Prostate gland (tissue), 2 donors: Measurements from ENCODE around the gene TBXT.
"Not testable (repeated sequence)": the region's sequence is repeated elsewhere in the genome, so short reads cannot be mapped to it uniquely, and the experiment has no call there.

Experiments
- POLR2A ChIP-seq: fragments of 450-650 bp; IDR thresholded peaks from one replicate; pipeline ENCODE4 v1.6.1; 2016; ENCODE audit warnings: antibody characterized with exemption, mild to moderate bottlenecking
- TF ChIP-seq, protein P1 (sequence below), 4 experiments: fragments of 200-600 bp in 2 of 4; fragments of 450-650 bp in 2 of 4; sonication (generic) in 2 of 4; IDR thresholded peaks; 1 replicate in 3 of 4; 2 replicates in 1 of 4; pipeline ENCODE4 v1.5.1; 2016 to 2019; ENCODE audit warnings: antibody characterized with exemption in 4 of 4, mild to moderate bottlenecking in 2 of 4, moderate library complexity in 2 of 4

- TF ChIP-seq, protein P1, sequence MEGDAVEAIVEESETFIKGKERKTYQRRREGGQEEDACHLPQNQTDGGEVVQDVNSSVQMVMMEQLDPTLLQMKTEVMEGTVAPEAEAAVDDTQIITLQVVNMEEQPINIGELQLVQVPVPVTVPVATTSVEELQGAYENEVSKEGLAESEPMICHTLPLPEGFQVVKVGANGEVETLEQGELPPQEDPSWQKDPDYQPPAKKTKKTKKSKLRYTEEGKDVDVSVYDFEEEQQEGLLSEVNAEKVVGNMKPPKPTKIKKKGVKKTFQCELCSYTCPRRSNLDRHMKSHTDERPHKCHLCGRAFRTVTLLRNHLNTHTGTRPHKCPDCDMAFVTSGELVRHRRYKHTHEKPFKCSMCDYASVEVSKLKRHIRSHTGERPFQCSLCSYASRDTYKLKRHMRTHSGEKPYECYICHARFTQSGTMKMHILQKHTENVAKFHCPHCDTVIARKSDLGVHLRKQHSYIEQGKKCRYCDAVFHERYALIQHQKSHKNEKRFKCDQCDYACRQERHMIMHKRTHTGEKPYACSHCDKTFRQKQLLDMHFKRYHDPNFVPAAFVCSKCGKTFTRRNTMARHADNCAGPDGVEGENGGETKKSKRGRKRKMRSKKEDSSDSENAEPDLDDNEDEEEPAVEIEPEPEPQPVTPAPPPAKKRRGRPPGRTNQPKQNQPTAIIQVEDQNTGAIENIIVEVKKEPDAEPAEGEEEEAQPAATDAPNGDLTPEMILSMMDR (IDR thresholded peaks at IDR 0.05): not testable (repeated sequence)
- TF ChIP-seq POLR2A: not testable (repeated sequence)
Measured at GRCh38 chr6:166123115-166123514, 44.5 kb downstream of the TBXT start.
